Heart left ventricle (tissue), 13 donors: ENCODE results near the gene SHISA9.

Source experiments
- CTCF ChIP-seq, 12 donors: fragments of 200-600 bp; sonication (generic) in 4 of 12; IDR thresholded peaks; one replicate each; pipeline versions ENCODE4 v1.5.0 to v1.8.0; 2018 to 2022; ENCODE audit warnings: antibody characterized with exemption in 12 of 12, mild to moderate bottlenecking in 5 of 12
- POLR2A ChIP-seq, 2 donors: fragments of 450-650 bp; IDR thresholded peaks; one replicate each; pipeline ENCODE4 v1.6.1; 2017; ENCODE audit warnings: antibody characterized with exemption in 2 of 2, mild to moderate bottlenecking in 2 of 2, moderate library complexity in 2 of 2
- donor health status: ischemic (EF 13 %, LVEDD 7.1; RV severe dilation, severe dysfunction).
- donor health status: DM: no; HTN: yes; CAD: no.
- donor health status: DM: no; HTN: no; CAD: no.
- donor health status: ischemic (EF 25% LVEDD 6.9; RV normal size, moderate dysfunction).
- donor health status: ischemic (EF 25% LVEDD 5.7; RV mildly dilated, moderate dysfunction).
- donor health status: ischemic (EF 35%, LVEDD 5.7; RV mildly dilated, moderate dysfunction).
- donor health status: nonischemic (EF 11% LVEDD 7.7; RV severe dilation, severe dysfunction).
- donor health status: DM: yes; HTN: yes; CAD: no.
- donor health status: PGD.
- donor health status: ischemic (EF 29% LVEDD 5.4; RV normal size, mild dysfunction).
- donor health status: nonischemic (EF 23%, LVEDD 6.1; RV moderate dilation, normal function).

GRCh38 chr16:12902511-12903372 is 1.3 kb downstream of the SHISA9 start:
- no peak for TF ChIP-seq CTCF (IDR thresholded peaks at IDR 0.05)
- no peak for TF ChIP-seq POLR2A (IDR thresholded peaks at IDR 0.05)
